GDM1 (cell line): Measurements from ENCODE around the gene WDR44.
"Not testable (repeated sequence)": the region's sequence is repeated elsewhere in the genome, so short reads cannot be mapped to it uniquely, and the experiment has no call there.

ENCODE experiments used
- DNase-seq: peaks from one replicate; lab custom pipeline; 2025; lab: John Stamatoyannopoulos, UW

The WDR44 gene

DNA sequence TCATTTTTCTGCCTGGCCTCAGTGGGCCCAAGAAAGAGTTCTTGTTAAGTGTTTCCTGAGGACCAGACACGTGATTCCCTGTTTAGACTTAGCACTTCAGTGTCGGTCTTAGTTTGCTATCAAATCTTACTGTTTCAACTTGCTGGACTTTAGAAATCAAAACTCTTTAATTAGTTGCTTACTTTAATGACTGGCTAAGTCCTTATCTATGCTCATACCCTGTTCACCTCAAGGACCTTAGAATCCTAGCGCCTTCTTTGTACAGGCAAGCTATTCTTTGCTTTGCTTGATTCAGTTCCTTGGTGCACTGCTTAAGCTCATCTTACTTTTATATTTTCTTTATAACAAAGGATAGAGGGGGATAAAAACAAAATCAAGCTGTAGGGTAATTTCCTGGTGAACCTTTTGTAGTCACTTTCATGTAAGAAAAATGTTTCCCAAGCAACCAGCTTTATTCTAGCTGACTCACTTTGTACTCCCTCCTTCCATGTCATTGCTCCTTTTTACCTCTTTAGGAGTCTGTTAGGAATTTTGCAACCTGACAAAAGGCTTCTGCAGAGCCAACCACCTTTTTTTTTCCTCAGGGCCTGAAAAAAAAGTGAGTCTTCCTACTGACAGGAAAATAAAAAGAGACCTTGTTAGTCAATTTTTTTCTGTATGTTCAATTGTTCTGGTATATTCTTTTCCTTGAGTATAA lies 14.7 kb downstream of the WDR44 start:
- DNase-seq: no peak

DNA sequence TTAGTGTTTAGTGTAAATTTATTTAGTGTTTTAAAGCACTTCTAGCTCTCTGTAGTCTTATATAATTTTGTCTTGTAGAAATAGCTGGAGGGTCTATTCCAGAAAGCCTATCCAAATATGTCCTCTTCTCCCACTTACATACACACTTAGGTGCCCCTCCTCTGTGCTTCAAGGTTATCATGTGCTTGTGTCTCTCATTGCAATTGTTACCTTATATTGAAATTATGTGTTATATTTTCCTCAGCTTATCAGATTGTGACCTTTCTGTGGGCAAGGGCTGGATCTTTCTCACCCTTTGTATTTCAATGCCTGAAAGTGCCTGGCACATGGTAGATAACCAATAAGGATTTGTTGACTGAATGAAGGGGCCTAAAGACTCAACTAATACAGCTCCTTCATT lies 18.4 kb downstream of the WDR44 start:
- no peak for DNase-seq

DNA sequence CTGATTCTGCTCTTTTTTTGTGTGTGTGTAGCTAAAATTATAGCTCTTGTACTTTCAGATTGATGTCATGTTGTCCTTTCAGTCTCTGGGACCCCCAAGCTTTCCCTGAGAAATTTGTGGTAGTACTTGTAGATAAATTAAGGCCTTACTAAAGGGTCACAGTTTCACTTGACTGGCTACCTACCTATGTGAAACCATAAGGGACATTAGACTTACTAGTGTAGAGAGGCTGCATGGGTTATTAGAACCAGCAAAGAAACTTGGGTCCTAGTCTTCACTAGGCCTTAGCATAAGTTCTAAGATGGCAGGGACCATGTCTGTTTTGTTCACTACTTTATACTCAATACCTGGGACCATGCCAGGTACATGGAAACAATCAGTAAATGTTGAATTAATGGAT lies 21.4 kb downstream of the WDR44 start:
- no peak for DNase-seq

DNA sequence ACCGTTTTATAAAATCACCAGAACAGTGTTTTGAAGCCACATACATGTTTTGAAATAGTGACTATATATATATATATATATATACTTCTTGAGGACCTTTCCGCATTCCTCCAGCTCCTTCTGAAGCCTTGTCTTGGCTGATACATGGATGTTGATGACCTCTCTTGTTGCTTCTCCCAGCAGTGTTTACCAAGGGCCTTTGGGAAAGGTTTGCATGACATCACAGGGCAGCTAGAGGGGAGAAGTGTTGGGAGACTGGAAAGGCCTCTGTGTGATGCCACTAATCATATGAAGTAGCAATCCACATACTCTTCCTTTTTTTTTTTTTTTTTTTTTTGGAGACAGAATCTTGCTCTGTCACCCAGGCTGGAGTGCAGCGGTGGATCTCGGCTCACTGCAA lies 22.5 kb downstream of the WDR44 start:
- no peak for DNase-seq

DNA sequence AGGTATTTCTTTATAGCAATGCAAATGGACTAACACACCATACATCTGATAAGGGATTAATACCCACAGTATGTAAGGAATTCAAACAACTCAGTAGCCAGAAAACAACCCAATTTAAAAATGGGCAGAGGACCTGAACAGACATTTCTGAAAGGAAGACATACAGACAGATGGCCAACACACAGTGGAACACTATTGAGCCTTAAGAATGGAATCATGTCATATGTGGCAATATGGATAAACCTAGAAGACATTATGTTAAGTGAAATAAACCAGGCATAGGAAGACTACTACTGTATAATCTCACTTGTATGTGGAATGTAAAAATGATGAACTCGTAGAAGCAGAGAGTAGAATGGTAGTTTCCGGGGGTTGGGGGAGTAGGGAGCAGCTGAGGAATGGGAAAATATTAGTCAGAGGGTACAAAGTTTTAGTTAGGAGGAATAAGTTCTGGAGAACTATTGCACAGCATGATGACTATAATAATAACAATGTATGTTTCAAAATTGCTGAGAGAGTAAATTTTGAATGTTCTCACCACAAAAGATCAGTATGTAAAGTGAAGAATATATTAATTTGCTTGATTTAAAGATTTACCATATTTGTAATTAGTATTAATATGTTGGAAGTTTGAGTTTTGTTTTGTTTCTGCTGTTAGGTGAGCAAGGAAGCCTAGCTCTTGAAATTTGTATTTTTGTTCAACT lies 25.2 kb downstream of the WDR44 start:
- no peak for DNase-seq

DNA sequence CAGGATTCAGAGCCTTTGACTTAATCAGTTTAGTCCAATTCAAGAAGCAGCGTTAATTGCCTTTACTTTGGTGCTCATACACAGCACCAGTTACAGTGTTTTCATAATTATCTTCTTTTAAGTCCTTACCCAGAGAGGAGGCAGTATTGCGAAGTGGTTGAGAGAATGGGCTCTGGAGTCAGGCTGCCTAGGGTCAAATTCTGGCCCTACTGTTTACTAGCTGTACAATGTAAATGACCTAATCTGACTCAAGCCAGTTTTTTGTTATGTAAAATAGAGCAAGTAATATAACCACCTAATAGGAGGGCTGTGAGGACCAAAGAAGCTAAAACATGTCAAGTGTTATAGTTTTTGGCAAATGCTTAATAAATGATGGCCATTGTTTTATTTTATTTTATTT lies 27.6 kb downstream of the WDR44 start:
- no peak for DNase-seq

DNA sequence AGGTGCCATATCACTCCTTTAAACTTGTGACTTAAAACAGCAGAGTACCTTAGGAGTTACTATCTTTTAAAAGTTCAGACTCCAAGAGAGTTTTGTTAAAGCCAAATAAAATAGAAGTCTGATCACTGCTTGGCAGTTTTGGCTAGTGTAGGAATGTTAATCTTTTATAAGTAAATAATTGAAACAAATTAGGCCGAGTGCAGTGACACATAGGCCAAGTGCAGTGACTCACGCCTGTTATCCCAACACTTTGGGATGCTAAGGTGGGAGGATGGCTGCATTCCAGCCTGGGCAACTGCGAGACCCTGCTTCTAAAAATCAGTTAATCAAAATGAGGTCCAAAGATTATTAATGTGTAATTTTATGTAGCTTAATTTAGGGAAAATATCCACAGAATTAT lies 37.2 kb downstream of the WDR44 start:
- DNase-seq: no peak

DNA sequence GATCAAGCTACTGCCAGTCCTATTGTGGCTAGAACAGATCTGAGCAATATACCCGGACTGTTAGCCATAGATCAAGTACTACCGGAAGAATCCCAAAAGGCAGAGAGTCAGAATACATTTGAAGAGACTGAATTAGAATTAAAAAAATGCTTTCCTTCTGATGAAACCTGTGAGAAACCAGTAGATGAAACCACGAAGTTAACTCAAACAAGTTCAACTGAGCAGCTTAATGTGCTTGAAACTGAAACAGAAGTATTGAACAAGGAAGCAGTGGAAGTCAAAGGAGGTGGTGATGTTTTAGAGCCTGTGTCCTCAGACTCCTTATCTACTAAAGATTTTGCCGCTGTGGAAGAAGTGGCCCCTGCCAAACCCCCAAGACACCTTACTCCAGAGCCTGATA lies 46.8 kb downstream of the WDR44 start:
- DNase-seq: no peak

DNA sequence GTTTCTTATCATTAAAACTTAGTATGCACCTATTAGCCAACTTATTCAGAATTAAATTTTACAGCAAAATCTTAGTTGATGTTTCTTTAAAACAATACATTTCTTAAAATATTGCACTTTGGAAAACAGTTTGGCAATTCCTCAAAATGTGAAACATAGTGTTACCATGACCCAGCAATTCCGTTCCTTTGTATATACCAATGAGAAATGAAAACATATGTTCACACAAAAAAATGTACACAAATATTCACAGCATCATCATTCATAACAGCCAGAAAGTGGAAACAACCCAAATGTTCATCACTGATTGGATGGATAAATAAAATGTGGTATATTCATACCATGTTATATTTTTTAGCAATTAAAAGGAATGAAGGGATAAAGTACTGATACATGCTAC lies 50.2 kb downstream of the WDR44 start:
- no peak for DNase-seq

DNA sequence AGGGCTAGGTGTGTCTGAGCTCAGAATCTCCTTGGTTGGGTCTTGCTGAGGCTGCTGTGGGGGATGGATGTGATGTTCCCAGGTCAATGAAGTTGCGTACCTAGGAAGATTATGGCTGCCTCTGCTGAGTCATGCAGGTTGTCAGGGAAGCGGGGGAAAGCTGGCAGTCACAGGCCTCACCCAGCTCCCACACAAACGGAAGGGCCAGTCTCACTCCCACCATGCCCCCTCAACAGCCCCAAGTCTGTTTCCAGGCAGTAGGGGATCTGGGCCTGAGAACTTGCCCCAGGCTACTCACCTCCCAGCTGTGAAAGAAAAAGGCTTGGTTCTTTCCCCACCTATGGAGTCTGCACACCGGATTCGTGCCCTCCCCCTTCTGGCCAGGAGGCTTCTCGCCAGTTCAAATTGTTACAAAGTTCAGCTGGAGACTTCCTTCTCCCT lies 72.9 kb downstream of the WDR44 start:
- DNase-seq: no peak

DNA sequence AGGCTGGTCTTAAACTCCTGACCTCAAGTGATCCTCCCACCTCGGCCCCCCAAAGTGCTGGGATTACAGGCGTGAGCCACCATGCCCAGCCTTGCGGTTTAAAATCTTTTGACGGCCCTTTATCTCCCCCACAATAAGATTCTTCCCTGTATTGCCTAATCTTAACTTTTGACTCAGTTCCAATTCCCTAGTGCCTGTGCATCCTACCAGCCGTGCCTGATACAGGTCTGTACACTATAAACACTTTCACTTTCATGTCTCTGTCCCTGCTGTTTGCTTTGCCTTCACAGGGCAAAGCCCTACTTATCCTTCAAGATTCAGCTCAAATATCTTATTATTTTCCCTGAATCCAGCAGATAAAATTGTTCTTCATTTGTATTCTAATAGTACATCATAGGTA lies 74.6 kb downstream of the WDR44 start:
- no peak for DNase-seq

DNA sequence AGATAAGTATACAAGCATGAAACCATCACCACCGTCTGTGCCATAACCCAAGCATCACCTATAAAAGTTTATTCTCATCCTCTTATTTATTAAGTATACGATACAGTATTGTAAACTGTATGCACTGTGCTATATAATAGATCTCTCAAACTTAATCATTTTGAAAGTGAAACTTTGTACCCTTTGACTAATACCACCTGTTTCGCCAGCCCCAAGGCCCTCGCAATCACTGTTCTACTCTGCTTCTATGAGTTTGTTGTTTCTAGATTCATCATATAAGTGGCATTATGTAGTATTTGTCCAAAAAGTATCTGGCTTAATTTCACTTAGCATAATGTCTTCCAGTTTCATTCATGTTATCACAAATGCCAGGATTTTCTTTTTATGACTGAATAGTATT lies 77.7 kb downstream of the WDR44 start:
- DNase-seq: no peak

DNA sequence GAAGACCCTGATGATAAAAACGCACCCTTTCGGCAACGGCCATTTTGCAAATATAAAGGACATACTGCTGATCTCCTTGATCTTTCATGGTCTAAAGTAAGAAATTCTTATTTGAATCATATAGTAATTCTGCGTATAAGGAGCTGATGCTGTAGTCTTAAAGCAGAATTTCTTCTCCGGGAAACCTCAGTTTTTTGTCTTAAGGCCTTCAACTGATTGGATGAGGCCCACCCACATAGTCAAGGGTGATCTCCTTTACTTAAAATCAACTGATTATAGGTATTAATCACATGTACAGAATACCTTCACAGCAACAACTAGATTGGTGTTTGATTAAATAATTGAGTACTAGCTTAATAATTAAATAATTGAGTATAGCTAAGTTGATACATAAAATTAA lies 86.9 kb downstream of the WDR44 start:
- no peak for DNase-seq

DNA sequence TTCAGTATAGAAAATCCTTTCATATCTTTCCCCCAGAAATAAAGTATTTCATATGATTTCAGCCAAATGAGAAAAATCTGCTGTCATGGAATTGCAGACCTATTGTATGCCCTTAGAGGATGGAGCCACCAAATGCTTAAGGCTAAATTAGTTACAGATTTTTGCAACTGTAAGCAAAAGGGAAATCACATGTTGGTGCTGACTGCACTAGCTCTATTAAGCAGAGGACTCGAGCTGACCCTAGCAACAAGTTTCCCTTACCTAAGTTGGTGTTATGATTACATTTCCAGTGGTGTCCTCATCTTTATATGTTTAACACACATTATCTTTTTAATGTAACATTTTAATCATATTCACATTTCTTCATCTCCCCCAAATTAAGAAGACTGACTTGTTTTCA lies 91.4 kb downstream of the WDR44 start:
- no peak for DNase-seq

DNA sequence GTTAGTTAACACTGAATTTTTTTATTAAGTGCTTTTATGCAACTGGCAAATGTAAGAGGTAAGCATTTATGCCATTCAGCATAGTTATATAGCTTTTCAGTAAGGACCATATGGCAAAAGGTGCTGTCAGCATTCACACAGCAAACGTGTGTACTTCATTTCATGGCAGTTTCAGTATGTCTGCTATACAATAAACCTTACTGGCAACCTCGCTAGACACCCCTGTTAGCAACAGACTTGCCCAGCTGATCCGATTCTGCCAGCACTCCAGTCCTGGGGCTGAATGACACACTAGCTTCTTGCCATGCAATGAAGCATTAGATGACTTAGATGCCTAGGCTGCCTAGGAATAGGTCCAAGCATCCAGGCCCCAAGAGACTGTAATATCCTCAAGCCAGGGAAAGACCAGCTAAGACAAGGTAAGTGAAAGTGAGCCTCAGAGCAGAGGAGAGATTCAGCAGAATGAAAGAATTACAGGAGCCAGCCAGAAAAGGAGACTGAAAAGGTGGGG lies 102.4 kb downstream of the WDR44 start:
- DNase-seq: no peak

DNA sequence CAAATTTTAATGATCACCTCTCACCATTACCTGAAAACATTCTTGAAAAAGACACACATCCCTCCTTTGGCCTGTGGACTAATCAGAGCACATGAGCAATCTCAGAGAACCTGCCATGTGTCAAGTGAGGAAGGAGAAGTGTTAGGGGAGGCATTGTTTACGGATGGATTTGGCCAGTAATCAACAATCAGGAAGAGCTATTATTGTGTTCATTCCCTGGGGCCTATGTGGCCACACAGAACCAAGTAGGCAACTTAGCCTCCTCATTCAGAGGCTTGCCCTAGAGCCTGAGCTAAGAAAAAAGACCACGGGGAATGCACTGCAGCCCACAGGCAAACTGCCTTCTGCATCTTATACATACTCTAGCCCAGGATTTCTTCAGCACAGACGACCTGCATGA lies 109.1 kb downstream of the WDR44 start:
- no peak for DNase-seq

DNA sequence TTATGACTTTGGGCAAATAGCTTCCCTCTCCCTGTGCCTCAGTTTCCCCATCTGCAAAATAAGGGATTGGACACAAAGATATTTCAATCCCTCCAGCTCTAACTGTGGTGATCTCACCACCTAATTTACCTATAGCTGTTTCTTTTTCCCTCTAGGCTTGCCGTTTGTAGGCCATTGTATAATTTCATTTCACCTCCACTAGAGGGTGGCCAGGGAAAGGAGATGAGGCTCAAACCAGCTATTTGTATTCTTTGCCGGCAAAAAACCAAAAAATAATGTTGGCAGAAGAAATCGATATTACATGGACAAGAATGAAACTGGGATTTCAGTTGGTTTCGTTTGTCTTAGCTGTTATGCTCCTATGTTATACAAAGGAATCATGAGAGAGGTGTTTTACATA lies 113.6 kb downstream of the WDR44 start:
- DNase-seq: peak; percentile 2

DNA sequence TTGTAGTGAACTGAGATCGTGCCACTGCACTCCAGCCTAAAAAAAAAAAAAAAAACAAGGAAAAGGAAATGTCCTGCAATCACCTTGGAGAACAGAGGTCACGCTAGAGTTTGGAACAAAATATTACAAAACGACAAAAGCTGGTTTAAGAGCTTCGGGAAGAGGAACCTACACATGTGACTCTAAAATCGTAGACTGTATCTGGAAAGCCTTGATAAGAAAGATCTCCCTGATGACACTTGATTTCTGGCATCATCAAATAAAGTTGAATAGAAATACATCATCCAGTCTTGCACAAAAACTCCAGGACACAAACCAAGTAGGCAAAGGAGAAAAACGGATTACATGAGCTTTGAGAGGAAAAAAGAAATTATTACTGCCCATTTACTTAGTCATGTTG lies 118.6 kb downstream of the WDR44 start:
- DNase-seq: no peak

DNA sequence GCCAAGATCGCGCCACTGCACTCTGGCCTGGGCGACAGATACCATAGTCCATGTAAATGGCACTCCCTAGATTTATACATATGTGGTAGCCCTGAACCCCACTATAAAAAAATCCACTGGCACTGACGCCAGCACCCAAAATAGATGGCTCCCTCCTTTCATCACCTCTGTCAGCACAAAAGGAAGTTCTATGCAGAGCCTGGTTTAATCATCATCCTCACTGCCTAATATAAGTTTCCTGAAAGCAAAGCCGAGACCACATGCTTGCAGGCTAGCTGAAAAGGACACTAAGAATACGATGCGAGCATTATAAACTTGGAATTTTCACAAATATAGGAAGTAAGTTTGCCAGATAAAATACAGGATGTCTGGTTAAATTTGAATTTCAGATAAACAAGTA lies 122.2 kb downstream of the WDR44 start:
- no peak for DNase-seq

DNA sequence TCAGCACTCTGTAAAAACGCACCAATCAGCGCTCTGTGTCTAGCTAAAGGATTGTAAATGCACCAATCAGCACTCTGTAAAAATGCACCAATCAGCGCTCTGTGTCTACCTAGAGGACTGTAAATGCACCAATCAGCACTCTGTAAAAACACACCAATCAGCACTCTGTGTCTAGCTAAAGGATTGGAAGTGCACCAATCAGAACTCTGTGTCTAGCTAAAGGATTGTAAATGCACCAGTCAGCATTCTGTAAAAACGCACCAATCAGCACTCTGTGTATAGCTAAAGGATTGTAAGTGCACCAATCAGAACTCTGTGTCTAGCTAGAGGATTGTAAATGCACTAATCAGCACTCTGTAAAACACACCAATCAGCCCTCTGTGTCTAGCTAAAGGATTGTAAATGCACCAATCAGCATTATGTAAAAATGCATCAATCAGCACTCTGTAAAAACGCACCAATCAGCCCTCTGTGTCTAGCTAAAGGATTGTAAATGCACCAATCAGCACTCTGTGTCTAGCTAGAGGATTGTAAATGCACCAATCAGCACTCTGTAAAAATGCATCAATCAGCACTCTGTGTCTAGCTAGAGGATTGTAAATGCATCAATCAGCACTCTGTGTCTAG lies 124.9 kb downstream of the WDR44 start:
- DNase-seq: not testable (repeated sequence)

DNA sequence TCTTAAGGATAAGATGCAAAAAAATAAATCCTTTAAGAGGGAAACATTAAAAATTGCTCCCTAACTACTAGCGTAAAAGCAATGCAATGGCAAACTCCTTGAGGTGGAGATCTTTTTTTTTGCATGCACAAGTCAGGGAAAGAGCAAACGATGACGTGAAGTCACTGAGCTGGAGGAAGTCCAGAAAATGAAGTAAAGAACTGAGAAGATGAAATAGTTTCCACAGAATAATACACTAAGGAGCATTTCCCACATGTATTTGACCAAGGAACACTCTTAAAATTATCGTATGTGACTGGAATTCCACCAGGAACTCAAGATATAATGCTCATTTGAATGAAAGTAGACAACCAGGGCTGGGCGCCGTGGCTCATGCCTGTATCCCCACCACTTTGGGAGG lies 128.7 kb downstream of the WDR44 start:
- no peak for DNase-seq

DNA sequence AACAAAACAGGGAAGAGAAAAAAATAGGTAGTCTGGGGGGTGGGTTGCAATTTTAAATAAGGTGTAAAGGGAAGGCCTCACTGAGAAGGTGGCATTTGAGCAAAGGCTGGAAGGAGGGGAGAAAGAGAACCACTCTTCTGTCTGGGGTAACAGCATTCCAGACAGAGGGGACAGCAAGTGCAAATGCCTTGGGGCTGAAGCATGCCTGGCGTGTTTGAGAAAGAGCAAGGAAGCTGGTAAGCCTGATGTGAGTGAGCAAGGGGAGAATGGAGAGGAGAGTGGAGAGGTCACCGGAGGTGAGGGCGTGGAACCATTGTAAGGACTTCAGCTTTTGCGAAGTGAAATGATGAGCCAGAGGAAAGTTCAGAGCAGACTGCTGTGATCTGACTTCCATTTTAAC lies 130.0 kb downstream of the WDR44 start:
- DNase-seq: no peak

DNA sequence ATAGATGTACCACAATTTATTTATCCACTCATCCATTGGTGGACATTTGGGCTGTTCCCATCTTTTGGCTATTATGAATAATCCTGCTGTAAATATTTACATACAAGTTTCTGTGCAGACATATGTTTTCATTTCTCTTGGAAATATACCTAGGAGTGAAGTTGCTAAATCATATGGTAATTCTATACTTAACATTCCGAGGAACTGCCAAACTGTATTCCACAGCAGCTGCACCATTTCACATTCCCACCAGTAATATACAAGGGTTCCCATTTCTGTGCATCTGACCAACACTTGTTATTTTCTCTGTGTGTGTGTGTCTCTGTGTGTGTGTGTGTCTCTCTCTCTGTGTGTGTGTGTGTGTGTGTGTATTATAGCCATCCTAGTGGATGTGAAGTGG lies 134.3 kb downstream of the WDR44 start:
- DNase-seq: no peak
